ENCODE measurements around the gene ANO2. TPM values are rescaled to one million over a fixed set of nuclear protein-coding genes. Genes with fewer than 3 reads are reported as not detected.

The ANO2 gene
- polyA plus RNA-seq, 2 donors = 1.3 to 1.4 TPM

- Histone ChIP-seq H3K9me3 (ENCODE audit: control insufficient read depth in 2 of 2, insufficient read depth in 1 of 2, low read depth in 1 of 2, low read length in 1 of 2) (no peaks in the 10 kb centered on the region), H3K4me3 (ENCODE audit: low read depth in 1 of 2, low read length in 2 of 2) (no peak overlapping the region), H3K4me1 (ENCODE audit: control insufficient read depth in 2 of 2, insufficient read depth in 2 of 2, low read length in 1 of 2) (no peaks in the 10 kb centered on the region), H3K36me3 (ENCODE audit: control insufficient read depth in 2 of 2, insufficient read depth in 2 of 2, low read length in 1 of 2) (no peaks in the 10 kb centered on the region), H3K27me3 (ENCODE audit: control insufficient read depth in 1 of 2, insufficient read depth in 2 of 2, low read length in 2 of 2) (no peaks in the 10 kb centered on the region), H3K27ac (ENCODE audit: low read depth in 2 of 2, low read length in 1 of 2) (no peak overlapping the region)
- WGBS, 2 donors = 35 to 36% methylated on average over 9 of the region's 9 CpGs
Measured at GRCh38 chr12:5648692-5649359, 296.2 kb downstream of the ANO2 start.

- H3K9me3 ChIP-seq (ENCODE audit: control insufficient read depth in 2 of 2, insufficient read depth in 1 of 2, low read depth in 1 of 2, low read length in 1 of 2) = no peaks in the 10 kb centered on the region
- H3K27me3 ChIP-seq (ENCODE audit: control insufficient read depth in 1 of 2, insufficient read depth in 2 of 2, low read length in 2 of 2) = no peaks in the 10 kb centered on the region
- 45 to 48% methylated on average over 2 of the region's 2 CpGs for WGBS, 2 donors
- H3K4me3 ChIP-seq (ENCODE audit: low read depth in 1 of 2, low read length in 2 of 2) = no peak overlapping the region
- no peak overlapping the region for H3K27ac ChIP-seq (ENCODE audit: low read depth in 2 of 2, low read length in 1 of 2)
- H3K4me1 ChIP-seq (ENCODE audit: control insufficient read depth in 2 of 2, insufficient read depth in 2 of 2, low read length in 1 of 2) = no peaks in the 10 kb centered on the region
- H3K36me3 ChIP-seq (ENCODE audit: control insufficient read depth in 2 of 2, insufficient read depth in 2 of 2, low read length in 1 of 2) = no peaks in the 10 kb centered on the region
Measured at GRCh38 chr12:5643266-5643665, 301.8 kb downstream of the ANO2 start.

- Histone ChIP-seq H3K9me3 (ENCODE audit: control insufficient read depth in 2 of 2, insufficient read depth in 1 of 2, low read depth in 1 of 2, low read length in 1 of 2) (no peaks in the 10 kb centered on the region), H3K27ac (ENCODE audit: low read depth in 2 of 2, low read length in 1 of 2) (no peak overlapping the region), H3K27me3 (ENCODE audit: control insufficient read depth in 1 of 2, insufficient read depth in 2 of 2, low read length in 2 of 2) (no peaks in the 10 kb centered on the region), H3K4me1 (ENCODE audit: control insufficient read depth in 2 of 2, insufficient read depth in 2 of 2, low read length in 1 of 2) (no peaks in the 10 kb centered on the region), H3K4me3 (ENCODE audit: low read depth in 1 of 2, low read length in 2 of 2) (no peak overlapping the region), H3K36me3 (ENCODE audit: control insufficient read depth in 2 of 2, insufficient read depth in 2 of 2, low read length in 1 of 2) (no peaks in the 10 kb centered on the region)
- 66 to 82% methylated on average over 4 of the region's 4 CpGs for WGBS, 2 donors
Measured at GRCh38 chr12:5637698-5638097, 307.4 kb downstream of the ANO2 start.

GRCh38 chr12:5636907-5637306 lies 308.2 kb downstream of the ANO2 start:
- WGBS, 2 donors = 83 to 85% methylated on average over 4 of the region's 4 CpGs
- Histone ChIP-seq H3K4me3 (ENCODE audit: low read depth in 1 of 2, low read length in 2 of 2) (no peak overlapping the region), H3K27ac (ENCODE audit: low read depth in 2 of 2, low read length in 1 of 2) (no peak overlapping the region), H3K4me1 (ENCODE audit: control insufficient read depth in 2 of 2, insufficient read depth in 2 of 2, low read length in 1 of 2) (no peaks in the 10 kb centered on the region), H3K9me3 (ENCODE audit: control insufficient read depth in 2 of 2, insufficient read depth in 1 of 2, low read depth in 1 of 2, low read length in 1 of 2) (no peaks in the 10 kb centered on the region), H3K36me3 (ENCODE audit: control insufficient read depth in 2 of 2, insufficient read depth in 2 of 2, low read length in 1 of 2) (no peaks in the 10 kb centered on the region), H3K27me3 (ENCODE audit: control insufficient read depth in 1 of 2, insufficient read depth in 2 of 2, low read length in 2 of 2) (no peaks in the 10 kb centered on the region)

- Histone ChIP-seq H3K4me3 (ENCODE audit: low read depth in 1 of 2, low read length in 2 of 2) (no peak overlapping the region), H3K36me3 (ENCODE audit: control insufficient read depth in 2 of 2, insufficient read depth in 2 of 2, low read length in 1 of 2) (no peaks in the 10 kb centered on the region)
- 71 to 86% methylated on average over 3 of the region's 3 CpGs for WGBS, 2 donors
Measured at GRCh38 chr12:5633106-5633505, 312.0 kb downstream of the ANO2 start.

GRCh38 chr12:5632453-5632852 lies 312.6 kb downstream of the ANO2 start:
- 74 to 88% methylated on average over 2 of the region's 2 CpGs for WGBS, 2 donors
- H3K9me3 ChIP-seq (ENCODE audit: control insufficient read depth in 2 of 2, insufficient read depth in 1 of 2, low read depth in 1 of 2, low read length in 1 of 2) = no peaks in the 10 kb centered on the region
- H3K27me3 ChIP-seq (ENCODE audit: control insufficient read depth in 1 of 2, insufficient read depth in 2 of 2, low read length in 2 of 2) = no peaks in the 10 kb centered on the region
- no peaks in the 10 kb centered on the region for H3K36me3 ChIP-seq (ENCODE audit: control insufficient read depth in 2 of 2, insufficient read depth in 2 of 2, low read length in 1 of 2)
- H3K4me3 ChIP-seq (ENCODE audit: low read depth in 1 of 2, low read length in 2 of 2) = no peak overlapping the region
- H3K27ac ChIP-seq (ENCODE audit: low read depth in 2 of 2, low read length in 1 of 2) = no peak overlapping the region
- no peaks in the 10 kb centered on the region for H3K4me1 ChIP-seq (ENCODE audit: control insufficient read depth in 2 of 2, insufficient read depth in 2 of 2, low read length in 1 of 2)

More at GRCh38 chr12:5633106-5633505, 312.0 kb downstream of the ANO2 start:
- Histone ChIP-seq H3K27ac (ENCODE audit: low read depth in 2 of 2, low read length in 1 of 2) (no peak overlapping the region), H3K27me3 (ENCODE audit: control insufficient read depth in 1 of 2, insufficient read depth in 2 of 2, low read length in 2 of 2) (no peaks in the 10 kb centered on the region), H3K9me3 (ENCODE audit: control insufficient read depth in 2 of 2, insufficient read depth in 1 of 2, low read depth in 1 of 2, low read length in 1 of 2) (no peaks in the 10 kb centered on the region), H3K4me1 (ENCODE audit: control insufficient read depth in 2 of 2, insufficient read depth in 2 of 2, low read length in 1 of 2) (no peaks in the 10 kb centered on the region)

GRCh38 chr12:5631497-5631896 lies 313.6 kb downstream of the ANO2 start:
- no peak overlapping the region for H3K4me3 ChIP-seq (ENCODE audit: low read depth in 1 of 2, low read length in 2 of 2)
- no peaks in the 10 kb centered on the region for H3K9me3 ChIP-seq (ENCODE audit: control insufficient read depth in 2 of 2, insufficient read depth in 1 of 2, low read depth in 1 of 2, low read length in 1 of 2)
- H3K27me3 ChIP-seq (ENCODE audit: control insufficient read depth in 1 of 2, insufficient read depth in 2 of 2, low read length in 2 of 2) = no peaks in the 10 kb centered on the region
- no peaks in the 10 kb centered on the region for H3K4me1 ChIP-seq (ENCODE audit: control insufficient read depth in 2 of 2, insufficient read depth in 2 of 2, low read length in 1 of 2)
- no peaks in the 10 kb centered on the region for H3K36me3 ChIP-seq (ENCODE audit: control insufficient read depth in 2 of 2, insufficient read depth in 2 of 2, low read length in 1 of 2)
- H3K27ac ChIP-seq (ENCODE audit: low read depth in 2 of 2, low read length in 1 of 2) = no peak overlapping the region
- 70 to 73% methylated on average over 5 of the region's 5 CpGs for WGBS, 2 donors

- H3K27ac ChIP-seq (ENCODE audit: low read depth in 2 of 2, low read length in 1 of 2) = no peak overlapping the region
- H3K4me1 ChIP-seq (ENCODE audit: control insufficient read depth in 2 of 2, insufficient read depth in 2 of 2, low read length in 1 of 2) = no peaks in the 10 kb centered on the region
- no peaks in the 10 kb centered on the region for H3K36me3 ChIP-seq (ENCODE audit: control insufficient read depth in 2 of 2, insufficient read depth in 2 of 2, low read length in 1 of 2)
- 81 to 89% methylated on average over 4 of the region's 4 CpGs for WGBS, 2 donors
- no peak overlapping the region for H3K4me3 ChIP-seq (ENCODE audit: low read depth in 1 of 2, low read length in 2 of 2)
- no peaks in the 10 kb centered on the region for H3K27me3 ChIP-seq (ENCODE audit: control insufficient read depth in 1 of 2, insufficient read depth in 2 of 2, low read length in 2 of 2)
- no peaks in the 10 kb centered on the region for H3K9me3 ChIP-seq (ENCODE audit: control insufficient read depth in 2 of 2, insufficient read depth in 1 of 2, low read depth in 1 of 2, low read length in 1 of 2)
Measured at GRCh38 chr12:5630726-5631125, 314.3 kb downstream of the ANO2 start.

GRCh38 chr12:5628501-5628900 lies 316.6 kb downstream of the ANO2 start:
- H3K4me3 ChIP-seq (ENCODE audit: low read depth in 1 of 2, low read length in 2 of 2) = no peak overlapping the region
- no peak overlapping the region for H3K27ac ChIP-seq (ENCODE audit: low read depth in 2 of 2, low read length in 1 of 2)
- no peaks in the 10 kb centered on the region for H3K36me3 ChIP-seq (ENCODE audit: control insufficient read depth in 2 of 2, insufficient read depth in 2 of 2, low read length in 1 of 2)
- no peaks in the 10 kb centered on the region for H3K9me3 ChIP-seq (ENCODE audit: control insufficient read depth in 2 of 2, insufficient read depth in 1 of 2, low read depth in 1 of 2, low read length in 1 of 2)
- H3K4me1 ChIP-seq (ENCODE audit: control insufficient read depth in 2 of 2, insufficient read depth in 2 of 2, low read length in 1 of 2) = no peaks in the 10 kb centered on the region
- 95 to 97% methylated on average over 8 of the region's 8 CpGs for WGBS, 2 donors
- no peaks in the 10 kb centered on the region for H3K27me3 ChIP-seq (ENCODE audit: control insufficient read depth in 1 of 2, insufficient read depth in 2 of 2, low read length in 2 of 2)

GRCh38 chr12:5627053-5627630 lies 317.9 kb downstream of the ANO2 start:
- Histone ChIP-seq H3K4me1 (ENCODE audit: control insufficient read depth in 2 of 2, insufficient read depth in 2 of 2, low read length in 1 of 2) (no peaks in the 10 kb centered on the region), H3K9me3 (ENCODE audit: control insufficient read depth in 2 of 2, insufficient read depth in 1 of 2, low read depth in 1 of 2, low read length in 1 of 2) (no peaks in the 10 kb centered on the region), H3K27ac (ENCODE audit: low read depth in 2 of 2, low read length in 1 of 2) (no peak overlapping the region), H3K27me3 (ENCODE audit: control insufficient read depth in 1 of 2, insufficient read depth in 2 of 2, low read length in 2 of 2) (no peaks in the 10 kb centered on the region), H3K4me3 (ENCODE audit: low read depth in 1 of 2, low read length in 2 of 2) (no peak overlapping the region), H3K36me3 (ENCODE audit: control insufficient read depth in 2 of 2, insufficient read depth in 2 of 2, low read length in 1 of 2) (no peaks in the 10 kb centered on the region)
- 82 to 93% methylated on average over 8 of the region's 8 CpGs for WGBS, 2 donors
